Measurements from ENCODE around the gene EPS8L3.

GRCh38 chr1:109808703-109809102 is 45.0 kb upstream of the EPS8L3 start:
- TF ChIP-seq POLR2A (IDR thresholded peaks at IDR 0.05) (no peak), CTCF (IDR thresholded peaks at IDR 0.05) (no peak)

All from sigmoid colon (tissue), 3 donors.